Peyer's patch (tissue), 4 donors: Measurements from ENCODE around the gene PALLD. TPM values are rescaled to one million over a fixed set of nuclear protein-coding genes. Genes with fewer than 3 reads are reported as not detected.

ENCODE experiments used
- DNase-seq, 3 donors: peaks; one replicate each; pipeline ENCODE4 v3.0.0-alpha.2; 2017 to 2019
- H3K27ac ChIP-seq, 4 donors: fragments of 200-600 bp; sonication (generic); one replicate each; pipeline ENCODE4 v1.5.1; 2016 to 2019
- H3K27me3 ChIP-seq, 2 donors: fragments of 200-600 bp; sonication (generic); one replicate each; pipeline ENCODE4 v1.5.1; 2019
- H3K36me3 ChIP-seq, 3 donors: fragments of 200-600 bp; sonication (generic); one replicate each; pipeline ENCODE4 v1.5.1; 2016 to 2019
- H3K4me1 ChIP-seq, 4 donors: fragments of 200-600 bp; sonication (generic); one replicate each; pipeline ENCODE4 v1.5.1; 2016 to 2019
- H3K4me3 ChIP-seq, 4 donors: fragments of 200-600 bp; sonication (generic); 1 replicate in 3 of 4; 2 replicates in 1 of 4; pipeline ENCODE4 v1.5.1; 2016 to 2019; ENCODE audit warnings: mild to moderate bottlenecking in 1 of 4
- H3K9me3 ChIP-seq, 4 donors: fragments of 200-600 bp; sonication (generic); one replicate each; pipeline ENCODE4 v1.5.1; 2016 to 2019; ENCODE audit warnings: mild to moderate bottlenecking in 1 of 4
- POLR2A ChIP-seq, 2 donors: fragments of 450-650 bp; IDR thresholded peaks; one replicate each; pipeline ENCODE4 v1.5.1; 2017; ENCODE audit warnings: antibody characterized with exemption in 2 of 2, mild to moderate bottlenecking in 2 of 2, moderate library complexity in 2 of 2
- total RNA-seq, 4 donors: library from RNA; depleted of rRNA; stranded (reverse); fragments of >200 nt; gene quantifications; one replicate each; pipeline ENCODE4 v1.1.0, GENCODE V29; 2016
- TF ChIP-seq, protein P1 (sequence below), 6 experiments: fragments of 450-650 bp in 4 of 6; fragments of 200-600 bp in 2 of 6; sonication (generic) in 1 of 6; IDR thresholded peaks; one replicate each; pipeline ENCODE4 v1.5.1; 2017 to 2019; ENCODE audit warnings: antibody characterized with exemption in 6 of 6, mild to moderate bottlenecking in 3 of 6, moderate library complexity in 1 of 6

Gene PALLD
- total RNA-seq, 4 donors from 2014 or later = 68.0 to 175 (median 78.4) TPM

DNA sequence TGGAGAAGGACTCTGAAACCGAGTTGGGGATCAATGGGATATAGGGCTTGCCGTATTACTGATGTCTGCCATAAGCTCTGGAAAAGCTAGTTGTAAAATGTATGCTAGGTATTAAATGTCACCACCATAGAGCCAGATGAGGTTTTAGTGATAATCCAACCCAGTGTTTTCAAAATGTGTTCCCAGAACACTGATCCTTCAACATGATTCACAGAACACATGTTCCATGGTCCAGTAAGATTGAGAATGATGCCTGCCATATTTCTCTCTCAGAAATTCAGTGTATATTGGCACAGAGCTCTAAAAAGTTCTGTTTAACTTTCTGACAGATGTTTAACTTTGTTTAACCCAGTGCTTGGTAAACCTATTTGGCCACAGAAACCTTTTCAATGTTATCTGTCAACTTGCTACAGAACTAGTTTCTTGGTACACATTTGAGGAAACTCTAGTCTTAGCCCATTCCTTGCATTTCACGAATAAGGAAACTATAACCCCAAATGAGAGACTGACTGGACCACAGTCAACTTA lies 160.2 kb downstream of the PALLD start:
- Histone ChIP-seq H3K27me3 (no peaks in the 10 kb centered on the region), H3K4me1 (peaks cover 0 to 6% (median 0%) of the 10 kb centered on the region in 4 donors), H3K4me3 (no peak overlapping the region), H3K36me3 (no peaks in the 10 kb centered on the region), H3K27ac (no peak overlapping the region), H3K9me3 (no peaks in the 10 kb centered on the region)
- TF ChIP-seq, protein P1, sequence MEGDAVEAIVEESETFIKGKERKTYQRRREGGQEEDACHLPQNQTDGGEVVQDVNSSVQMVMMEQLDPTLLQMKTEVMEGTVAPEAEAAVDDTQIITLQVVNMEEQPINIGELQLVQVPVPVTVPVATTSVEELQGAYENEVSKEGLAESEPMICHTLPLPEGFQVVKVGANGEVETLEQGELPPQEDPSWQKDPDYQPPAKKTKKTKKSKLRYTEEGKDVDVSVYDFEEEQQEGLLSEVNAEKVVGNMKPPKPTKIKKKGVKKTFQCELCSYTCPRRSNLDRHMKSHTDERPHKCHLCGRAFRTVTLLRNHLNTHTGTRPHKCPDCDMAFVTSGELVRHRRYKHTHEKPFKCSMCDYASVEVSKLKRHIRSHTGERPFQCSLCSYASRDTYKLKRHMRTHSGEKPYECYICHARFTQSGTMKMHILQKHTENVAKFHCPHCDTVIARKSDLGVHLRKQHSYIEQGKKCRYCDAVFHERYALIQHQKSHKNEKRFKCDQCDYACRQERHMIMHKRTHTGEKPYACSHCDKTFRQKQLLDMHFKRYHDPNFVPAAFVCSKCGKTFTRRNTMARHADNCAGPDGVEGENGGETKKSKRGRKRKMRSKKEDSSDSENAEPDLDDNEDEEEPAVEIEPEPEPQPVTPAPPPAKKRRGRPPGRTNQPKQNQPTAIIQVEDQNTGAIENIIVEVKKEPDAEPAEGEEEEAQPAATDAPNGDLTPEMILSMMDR (IDR thresholded peaks at IDR 0.05) = no peak
- no peak for TF ChIP-seq POLR2A (IDR thresholded peaks at IDR 0.05)
- DNase-seq = no peak

DNA sequence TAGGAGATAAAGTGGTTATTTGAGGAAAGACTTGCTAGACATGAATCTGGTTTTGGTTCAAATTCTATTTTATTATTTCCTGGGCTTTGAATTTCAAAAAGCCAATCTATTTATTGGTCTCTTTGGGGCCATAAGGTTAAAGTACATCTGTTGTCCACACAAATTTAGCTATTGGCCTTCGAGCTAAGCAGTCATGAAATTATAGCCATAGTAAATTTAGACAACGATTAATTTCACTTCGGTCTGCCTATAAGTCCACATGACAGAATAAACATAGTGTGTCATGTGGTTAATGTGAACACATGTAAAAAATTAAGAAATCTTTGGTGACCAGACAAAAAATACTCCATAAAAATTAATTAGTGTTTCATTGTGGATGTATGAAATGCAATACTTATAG lies 161.9 kb downstream of the PALLD start:
- Histone ChIP-seq H3K9me3 (no peaks in the 10 kb centered on the region), H3K27ac (no peak overlapping the region), H3K4me1 (peaks cover 0 to 6% (median 0%) of the 10 kb centered on the region in 4 donors), H3K36me3 (no peaks in the 10 kb centered on the region), H3K4me3 (no peak overlapping the region), H3K27me3 (no peaks in the 10 kb centered on the region)
- DNase-seq = no peak
- no peak for TF ChIP-seq POLR2A (IDR thresholded peaks at IDR 0.05)
- TF ChIP-seq, protein P1 (IDR thresholded peaks at IDR 0.05) = no peak

DNA sequence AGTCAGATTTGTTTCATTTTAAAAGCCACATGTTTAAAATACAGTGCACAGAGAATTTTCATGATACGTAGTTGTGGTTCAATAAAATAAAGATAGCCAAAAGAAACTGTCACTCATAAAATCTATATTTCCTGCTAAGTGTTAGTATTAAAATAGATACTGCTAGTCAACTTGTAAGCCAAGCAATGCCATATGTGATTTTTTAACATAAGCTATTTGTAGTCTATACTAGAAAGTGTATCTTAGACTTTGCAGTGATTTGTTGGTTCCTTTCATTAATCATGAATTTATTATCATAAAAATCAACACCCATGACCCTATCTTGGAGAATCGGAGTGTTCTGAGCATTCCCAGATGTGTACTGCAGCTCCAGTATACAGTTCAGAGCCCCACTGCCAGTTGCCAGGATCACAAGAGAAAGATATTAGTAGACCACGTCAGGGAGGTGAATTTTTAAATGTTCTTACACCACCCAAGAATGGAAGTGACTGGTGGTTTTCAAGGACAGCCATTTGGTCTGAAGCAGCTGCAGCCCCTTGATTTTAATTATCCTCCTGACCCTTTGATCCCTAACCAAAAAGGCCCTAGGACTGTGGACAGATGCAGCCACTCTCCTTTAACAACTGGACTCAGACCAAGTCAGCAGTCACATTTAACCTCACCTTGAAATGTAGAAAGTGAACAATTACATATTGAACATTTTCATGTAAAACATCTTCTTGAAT lies 163.1 kb downstream of the PALLD start:
- TF ChIP-seq POLR2A (IDR thresholded peaks at IDR 0.05) = no peak
- TF ChIP-seq, protein P1 (IDR thresholded peaks at IDR 0.05) = no peak
- Histone ChIP-seq H3K9me3 (no peaks in the 10 kb centered on the region), H3K4me3 (no peak overlapping the region), H3K27me3 (no peaks in the 10 kb centered on the region), H3K36me3 (no peaks in the 10 kb centered on the region), H3K27ac (no peak overlapping the region), H3K4me1 (peaks cover 0 to 6% (median 0%) of the 10 kb centered on the region in 4 donors)
- DNase-seq = no peak

DNA sequence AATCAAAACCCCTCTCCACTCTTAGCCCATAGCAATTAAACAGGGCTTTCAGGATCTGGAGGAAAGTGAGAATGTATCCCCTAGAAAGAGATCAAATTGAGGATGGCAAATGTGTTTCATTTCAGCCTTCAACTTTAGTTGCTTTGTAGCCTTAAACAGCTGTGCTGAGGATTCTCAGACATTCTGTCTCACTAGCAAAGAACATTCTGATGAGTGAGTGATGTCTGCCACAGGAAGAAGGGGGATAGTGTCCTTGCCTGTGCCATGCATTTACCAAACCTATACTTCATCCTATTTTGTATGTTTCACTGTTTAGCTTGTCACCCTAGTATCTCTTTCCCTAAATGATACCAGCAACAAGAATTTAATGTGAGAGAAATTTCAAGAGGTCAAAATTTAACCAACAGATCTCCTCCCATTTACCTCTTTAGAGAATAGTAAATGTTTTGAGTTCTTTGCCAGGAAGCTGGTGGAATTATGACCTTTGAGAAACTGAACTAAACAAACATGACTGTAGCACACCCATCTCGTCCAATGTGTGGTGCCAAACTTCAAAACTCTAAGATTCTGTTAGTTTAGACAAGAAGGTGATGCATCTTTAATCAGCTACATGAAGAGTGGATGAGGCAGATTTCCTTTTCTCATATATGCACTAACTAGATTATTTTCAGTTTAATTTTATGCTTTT lies 165.6 kb downstream of the PALLD start:
- DNase-seq = no peak
- Histone ChIP-seq H3K27ac (no peak overlapping the region), H3K9me3 (no peaks in the 10 kb centered on the region), H3K27me3 (no peaks in the 10 kb centered on the region), H3K36me3 (no peaks in the 10 kb centered on the region), H3K4me3 (no peak overlapping the region), H3K4me1 (no peaks in the 10 kb centered on the region)
- TF ChIP-seq, protein P1 (IDR thresholded peaks at IDR 0.05) = no peak
- no peak for TF ChIP-seq POLR2A (IDR thresholded peaks at IDR 0.05)

DNA sequence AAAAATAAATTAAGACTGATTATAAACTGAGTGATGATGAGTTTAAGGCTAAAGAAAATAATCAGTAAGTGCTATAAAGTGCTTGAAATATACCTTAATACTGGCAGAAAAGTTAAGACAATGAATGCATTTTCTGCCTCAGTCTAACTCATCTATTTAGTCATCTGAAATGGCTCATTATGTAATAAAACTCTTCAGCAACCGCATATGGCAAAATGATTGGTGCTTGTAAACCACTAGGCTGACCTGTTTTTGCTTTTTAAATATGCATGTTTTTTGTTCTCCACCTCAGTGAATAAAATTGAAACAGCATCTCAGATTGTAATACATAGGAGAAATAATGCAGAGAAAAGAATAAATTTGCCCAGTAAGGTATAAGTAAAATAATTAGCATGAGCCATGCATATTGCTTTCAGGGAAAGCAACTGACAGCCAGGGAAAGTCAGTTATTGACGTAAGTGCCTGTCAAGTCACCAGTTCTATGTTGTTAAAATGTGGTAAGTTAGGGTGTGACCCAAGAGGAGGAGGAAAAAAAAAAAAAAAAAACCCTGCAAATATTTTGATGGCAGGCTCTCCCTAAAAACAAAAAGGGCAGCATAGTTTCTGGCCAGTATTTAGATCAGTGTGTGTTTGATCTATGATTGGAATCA lies 167.5 kb downstream of the PALLD start:
- no peaks in the 10 kb centered on the region for H3K27me3 ChIP-seq
- H3K4me3 ChIP-seq = no peak overlapping the region
- H3K27ac ChIP-seq = no peak overlapping the region
- no peak for DNase-seq
- H3K4me1 ChIP-seq = no peaks in the 10 kb centered on the region
- H3K36me3 ChIP-seq = no peaks in the 10 kb centered on the region
- no peak for TF ChIP-seq POLR2A (IDR thresholded peaks at IDR 0.05)
- TF ChIP-seq, protein P1 (IDR thresholded peaks at IDR 0.05) = no peak
- no peaks in the 10 kb centered on the region for H3K9me3 ChIP-seq
